H1 (cell line): Measurements from ENCODE around the gene PEX1. TPM values are rescaled to one million over a fixed set of nuclear protein-coding genes. Genes with fewer than 3 reads are reported as not detected.

ENCODE experiments used
- CTCF ChIA-PET: fragments of 300-600 bp; sonication (Branson Sonifier 250); formaldehyde crosslinking; loops from one replicate; lab custom pipeline; 2021; ENCODE audit not compliant: partially characterized antibody; lab: Charles Lee
- POLR2A ChIA-PET: fragments of 300-600 bp; sonication (Branson Sonifier 250); formaldehyde crosslinking; loops from one replicate; lab custom pipeline; 2021; ENCODE audit warnings: inconsistent platforms; ENCODE audit not compliant: partially characterized antibody; lab: Charles Lee
- DNase-seq, 2 experiments: peaks; one replicate each; pipeline versions ENCODE4 v3.0.0 to v3.0.0-alpha.2; 2010 to 2022; ENCODE audit warnings: low spot score in 2 of 2, low read depth in 1 of 2, mixed read lengths in 1 of 2
- FAIRE-seq: peaks from 2 replicates; lab custom pipeline; 2011; peaks lifted over from hg19 to GRCh38; lab: Jason Lieb, UNC
- H2AFZ ChIP-seq: 2 replicates; pipeline ENCODE4 v1.8.1; 2012; ENCODE audit warnings: low read length, inconsistent platforms
- H2AK5ac ChIP-seq: 2 replicates; pipeline ENCODE4 v1.6.1; 2013; ENCODE audit warnings: low read depth, low read length
- H2BK120ac ChIP-seq: replicated peaks from 2 replicates; pipeline ENCODE3; 2013; ENCODE audit warnings: low read depth, low read length, inconsistent platforms
- H2BK12ac ChIP-seq: 2 replicates; pipeline ENCODE4 v1.6.1; 2013; ENCODE audit warnings: low read depth, low read length
- H2BK15ac ChIP-seq: 2 replicates; pipeline ENCODE4 v1.6.1; 2013; ENCODE audit warnings: low read length
- H2BK20ac ChIP-seq: 2 replicates; pipeline ENCODE4 v1.6.1; 2013; ENCODE audit warnings: low read length
- H2BK5ac ChIP-seq: 2 replicates; pipeline ENCODE4 v1.6.1; 2013; ENCODE audit warnings: low read depth, low read length
- H3K14ac ChIP-seq: 2 replicates; pipeline ENCODE4 v1.6.1; 2013; ENCODE audit warnings: inconsistent platforms; ENCODE audit not compliant: insufficient read length
- H3K18ac ChIP-seq: 2 replicates; pipeline ENCODE4 v1.6.1; 2013; ENCODE audit warnings: low read length; ENCODE audit errors: extremely low read depth
- H3K23ac ChIP-seq: 2 replicates; pipeline ENCODE4 v1.6.1; 2013; ENCODE audit warnings: inconsistent platforms; ENCODE audit not compliant: insufficient read length
- H3K23me2 ChIP-seq: 2 replicates; pipeline ENCODE4 v1.6.1; 2013; ENCODE audit warnings: low read depth, low read length
- H3K27ac ChIP-seq: 2 replicates; pipeline ENCODE4 v1.6.1; 2011; ENCODE audit warnings: low read depth, low read length, inconsistent platforms
- H3K27me3 ChIP-seq, 4 experiments: replicated peaks in 1 of 4; 1 replicate in 1 of 4; 2 replicates in 3 of 4; pipeline versions ENCODE4 v1.6.1 to v1.8.1; 2011 to 2013; ENCODE audit warnings: low read length in 3 of 4, mild to moderate bottlenecking in 3 of 4, inconsistent platforms in 2 of 4, mixed read lengths in 2 of 4, moderate library complexity in 1 of 4; ENCODE audit not compliant: control insufficient read depth in 3 of 4, insufficient read depth in 3 of 4; ENCODE audit errors: extremely low read depth in 1 of 4
- H3K36me3 ChIP-seq, 4 experiments: 2 replicates each; pipeline versions ENCODE4 v1.6.1 to v1.8.1; 2011 to 2013; ENCODE audit warnings: mild to moderate bottlenecking in 4 of 4, low read length in 3 of 4, moderate library complexity in 2 of 4, control low read depth in 1 of 4, inconsistent platforms in 1 of 4; ENCODE audit not compliant: insufficient read depth in 4 of 4, control insufficient read depth in 2 of 4
- H3K4ac ChIP-seq: replicated peaks from 2 replicates; pipeline ENCODE3; 2013; ENCODE audit warnings: low read length, low read depth, mixed read lengths, inconsistent platforms; ENCODE audit not compliant: insufficient read length
- H3K4me1 ChIP-seq, 4 experiments: replicated peaks in 1 of 4; 1 replicate in 1 of 4; 2 replicates in 3 of 4; pipeline versions ENCODE4 v1.6.1 to v1.8.1; 2011 to 2013; ENCODE audit warnings: low read length in 3 of 4, inconsistent platforms in 2 of 4, mixed read lengths in 1 of 4; ENCODE audit not compliant: insufficient read depth in 4 of 4, control insufficient read depth in 3 of 4
- H3K4me2 ChIP-seq, 2 experiments: 2 replicates each; pipeline versions ENCODE4 v1.6.1 to v1.8.1; 2011 to 2013; ENCODE audit warnings: low read depth in 2 of 2, low read length in 2 of 2, control low read depth in 1 of 2, inconsistent platforms in 1 of 2, mild to moderate bottlenecking in 1 of 2; ENCODE audit not compliant: insufficient read depth in 1 of 2
- H3K4me3 ChIP-seq, 4 experiments: fragments of 200-600, 300-600 bp in 1 of 4; sonication (generic), shearing (Covaris generic), sonication (Bioruptor Twin) in 1 of 4; 2 replicates each; pipeline versions ENCODE4 v1.5.1 to v1.8.1; 2011 to 2016; ENCODE audit warnings: low read length in 4 of 4, low read depth in 3 of 4, control low read depth in 2 of 4, inconsistent platforms in 2 of 4, mild to moderate bottlenecking in 2 of 4, mixed read lengths in 1 of 4, moderate library complexity in 1 of 4; ENCODE audit not compliant: insufficient read depth in 2 of 4; ENCODE audit errors: extremely low read depth in 1 of 4
- H3K56ac ChIP-seq: replicated peaks from 2 replicates; pipeline ENCODE3; 2013; ENCODE audit warnings: low read depth, mild to moderate bottlenecking, mixed read lengths, low read length, inconsistent platforms; ENCODE audit not compliant: insufficient read length
- H3K79me1 ChIP-seq: 2 replicates; pipeline ENCODE4 v1.6.1; 2013; ENCODE audit warnings: low read depth, low read length, control low read depth
- H3K79me2 ChIP-seq, 2 experiments: 2 replicates each; pipeline versions ENCODE4 v1.6.1 to v1.8.1; 2012 to 2013; ENCODE audit warnings: low read length in 2 of 2, mild to moderate bottlenecking in 2 of 2, inconsistent platforms in 1 of 2; ENCODE audit not compliant: insufficient read depth in 2 of 2, control insufficient read depth in 1 of 2
- H3K9ac ChIP-seq, 4 experiments: replicated peaks in 1 of 4; 1 replicate in 1 of 4; 2 replicates in 3 of 4; pipeline versions ENCODE4 v1.6.1 to v1.8.1; 2011 to 2013; ENCODE audit warnings: low read depth in 3 of 4, low read length in 3 of 4, control low read depth in 2 of 4, mild to moderate bottlenecking in 2 of 4, moderate library complexity in 2 of 4, inconsistent platforms in 1 of 4; ENCODE audit errors: extremely low read depth in 1 of 4
- H3K9me3 ChIP-seq, 2 experiments: 2 replicates each; pipeline versions ENCODE4 v1.6.1 to v1.8.1; 2012 to 2013; ENCODE audit warnings: mild to moderate bottlenecking in 2 of 2, moderate library complexity in 2 of 2, control low read depth in 1 of 2, inconsistent platforms in 1 of 2, low read depth in 1 of 2, low read length in 1 of 2, mixed read lengths in 1 of 2; ENCODE audit not compliant: insufficient read depth in 2 of 2
- H4K20me1 ChIP-seq, 2 experiments: replicated peaks in 1 of 2; 2 replicates each; pipeline versions ENCODE3 to v1.8.1; 2011 to 2013; ENCODE audit warnings: inconsistent platforms in 2 of 2, low read length in 2 of 2, mild to moderate bottlenecking in 1 of 2; ENCODE audit not compliant: insufficient read depth in 2 of 2, control insufficient read depth in 1 of 2
- H4K5ac ChIP-seq: 2 replicates; pipeline ENCODE4 v1.6.1; 2013; ENCODE audit warnings: low read length, low read depth, mixed read lengths, inconsistent platforms; ENCODE audit not compliant: insufficient read length
- H4K8ac ChIP-seq: 2 replicates; pipeline ENCODE4 v1.8.0; 2013; ENCODE audit warnings: mild to moderate bottlenecking, moderate library complexity, low read length, inconsistent platforms; ENCODE audit not compliant: insufficient read depth; ENCODE audit errors: extremely low read depth
- H4K91ac ChIP-seq: replicated peaks from 2 replicates; pipeline ENCODE3; 2013; ENCODE audit warnings: low read length, mixed read lengths, inconsistent platforms; ENCODE audit not compliant: insufficient read length
- ASH2L ChIP-seq: fragments of 200-600, 300-600 bp; sonication (generic); IDR thresholded peaks from one replicate; pipeline ENCODE4 v1.7.1; 2017; ENCODE audit warnings: low read length
- FOSL1 ChIP-seq: IDR thresholded peaks from 2 replicates; pipeline ENCODE4 v1.6.1; 2011; ENCODE audit warnings: mild to moderate bottlenecking, low read depth, low read length, moderate library complexity; ENCODE audit not compliant: insufficient read depth
- JUND ChIP-seq: IDR thresholded peaks from 2 replicates; pipeline ENCODE4 v1.6.1; 2011; ENCODE audit warnings: mild to moderate bottlenecking, improper control_type of control experiment, low read length
- MAFK ChIP-seq: IDR thresholded peaks from 2 replicates; pipeline ENCODE4 v1.6.1; 2012; ENCODE audit warnings: low read depth, mild to moderate bottlenecking, improper control_type of control experiment, low read length
- POLR2AphosphoS5 ChIP-seq: IDR thresholded peaks from 2 replicates; pipeline ENCODE4 v1.6.1; 2011; ENCODE audit warnings: low read depth, low read length
- POU5F1 ChIP-seq: IDR thresholded peaks from 2 replicates; pipeline ENCODE4 v1.6.1; 2011; ENCODE audit warnings: low read depth, mild to moderate bottlenecking, low read length, moderate library complexity
- RAD21 ChIP-seq, 2 experiments: IDR thresholded peaks in 1 of 2; conservative IDR thresholded peaks in 1 of 2; 2 replicates each; pipeline ENCODE4 v1.6.1; 2011; ENCODE audit warnings: low read depth in 2 of 2, low read length in 2 of 2, improper control_type of control experiment in 1 of 2, inconsistent platforms in 1 of 2, mild to moderate bottlenecking in 1 of 2, moderate library complexity in 1 of 2
- WGBS, 2 experiments: shearing (Covaris generic) in 1 of 2; methylation state at CpG; one replicate each; pipeline versions ENCODE4 v1.1.6 to v1.1.7; 2013 to 2015; ENCODE audit warnings: low lambda C conversion rate in 2 of 2, mixed read lengths in 2 of 2, inconsistent platforms in 1 of 2, low coverage in 1 of 2, missing lambda C conversion rate in 1 of 2; ENCODE audit not compliant: insufficient replicate concordance in 2 of 2, insufficient coverage in 1 of 2, insufficient read length in 1 of 2; ENCODE audit errors: extremely low coverage in 1 of 2, missing lambda C conversion rate in 1 of 2; 5-methylcytosine and 5-hydroxymethylcytosine counted together
- polyA plus RNA-seq, 7 experiments: library from polyadenylated mRNA; depleted of rRNA in 3 of 7; stranded (reverse) in 5 of 7; unstranded in 2 of 7; fragments of >200 nt in 5 of 7; fragments of 200-250 nt in 2 of 7; gene quantifications; 1 replicate in 5 of 7; 2 replicates in 1 of 7; 4 replicates in 1 of 7; pipeline versions ENCODE4 v1.2.1 to v1.2.3, GENCODE V29; 2011 to 2013; ENCODE audit warnings: missing spikeins in 2 of 7, mixed read lengths in 2 of 7
- total RNA-seq: library from RNA; stranded (reverse); fragmentation: NEBNext Ultra II Directional; extraction: Animal tissue kit (Norgen Biotek cat#: 25700); gene quantifications from 2 replicates; pipeline ENCODE4 v1.2.1, GENCODE V29; 2021
- TF ChIP-seq, protein P1 (sequence below), 3 experiments: IDR thresholded peaks; 1 replicate in 2 of 3; 2 replicates in 1 of 3; pipeline versions ENCODE4 v1.5.1 to v1.6.1; 2011; ENCODE audit warnings: low read length in 3 of 3, mild to moderate bottlenecking in 3 of 3, inconsistent platforms in 2 of 3, low read depth in 1 of 3, moderate library complexity in 1 of 3; ENCODE audit not compliant: insufficient read depth in 1 of 3; ENCODE audit errors: control extremely low read depth in 1 of 3

Gene PEX1
- total and polyA plus RNA-seq, 2 of the 8 experiments (the other 6 are each of a cell fraction or from before 2014, with no cell fraction given) = 16.4 to 23.9 TPM

DNA sequence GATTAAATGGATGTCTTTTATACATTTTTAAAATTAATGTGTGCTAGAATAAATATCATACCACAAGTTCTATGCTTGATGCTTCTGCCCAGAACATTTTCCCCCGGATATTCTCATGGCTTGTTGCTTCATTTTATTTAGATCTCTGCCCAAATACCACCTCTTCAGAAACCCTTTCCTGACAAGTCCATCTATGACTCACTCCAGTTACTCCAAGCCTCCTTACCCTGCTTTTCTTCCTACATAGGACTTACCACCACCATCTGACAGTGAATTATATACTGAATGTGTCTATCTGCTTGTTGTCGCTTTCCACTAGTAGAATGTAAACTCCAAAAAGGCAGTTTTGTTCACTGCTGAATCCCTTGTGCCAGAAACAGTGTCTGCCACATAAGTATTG lies 31.4 kb downstream of the PEX1 start:
- no peaks in the 10 kb centered on the region for H3K9me3 ChIP-seq
- peak overlapping the region; percentile 59 for H3K56ac ChIP-seq
- no peak overlapping the region for H2BK20ac ChIP-seq
- POLR2A ChIA-PET = no interaction called here
- H3K27me3 ChIP-seq = no peaks in the 10 kb centered on the region
- H3K4ac ChIP-seq = no peak overlapping the region
- H2BK5ac ChIP-seq = no peak overlapping the region
- H4K20me1 ChIP-seq = peaks cover 2% of the 10 kb centered on the region in 2 experiments
- H3K23ac ChIP-seq = no peak overlapping the region
- no peak overlapping the region for H2BK120ac ChIP-seq
- 94% methylated on average over 2 of the region's 2 CpGs; no CpG with 5 or more reads in 1 of the 2 experiments for WGBS, 2 experiments
- TF ChIP-seq ASH2L (no peak), JUND (no peak), POLR2AphosphoS5 (no peak), MAFK (no peak), FOSL1 (no peak), RAD21 (IDR thresholded peaks at IDR 0.05 in 1 of 2, conservative IDR thresholded peaks at IDR 0.05 in 1 of 2; ENCODE audit: low read depth in 2 of 2, low read length in 2 of 2) (no peak), POU5F1 (no peak)
- TF ChIP-seq, protein P1, sequence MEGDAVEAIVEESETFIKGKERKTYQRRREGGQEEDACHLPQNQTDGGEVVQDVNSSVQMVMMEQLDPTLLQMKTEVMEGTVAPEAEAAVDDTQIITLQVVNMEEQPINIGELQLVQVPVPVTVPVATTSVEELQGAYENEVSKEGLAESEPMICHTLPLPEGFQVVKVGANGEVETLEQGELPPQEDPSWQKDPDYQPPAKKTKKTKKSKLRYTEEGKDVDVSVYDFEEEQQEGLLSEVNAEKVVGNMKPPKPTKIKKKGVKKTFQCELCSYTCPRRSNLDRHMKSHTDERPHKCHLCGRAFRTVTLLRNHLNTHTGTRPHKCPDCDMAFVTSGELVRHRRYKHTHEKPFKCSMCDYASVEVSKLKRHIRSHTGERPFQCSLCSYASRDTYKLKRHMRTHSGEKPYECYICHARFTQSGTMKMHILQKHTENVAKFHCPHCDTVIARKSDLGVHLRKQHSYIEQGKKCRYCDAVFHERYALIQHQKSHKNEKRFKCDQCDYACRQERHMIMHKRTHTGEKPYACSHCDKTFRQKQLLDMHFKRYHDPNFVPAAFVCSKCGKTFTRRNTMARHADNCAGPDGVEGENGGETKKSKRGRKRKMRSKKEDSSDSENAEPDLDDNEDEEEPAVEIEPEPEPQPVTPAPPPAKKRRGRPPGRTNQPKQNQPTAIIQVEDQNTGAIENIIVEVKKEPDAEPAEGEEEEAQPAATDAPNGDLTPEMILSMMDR (IDR thresholded peaks at IDR 0.05; ENCODE audit: control extremely low read depth in 1 of 3, insufficient read depth in 1 of 3, low read depth in 1 of 3, low read length in 3 of 3) = no peak
- H3K9ac ChIP-seq = no peak overlapping the region
- no peaks in the 10 kb centered on the region for H3K4me1 ChIP-seq
- no peaks in the 10 kb centered on the region for H3K79me1 ChIP-seq
- H3K14ac ChIP-seq = no peak overlapping the region
- no peak overlapping the region for H2BK12ac ChIP-seq
- CTCF ChIA-PET = no interaction called here
- H3K27ac ChIP-seq = no peak overlapping the region
- peaks cover 5 to 63% (median 31%) of the 10 kb centered on the region in 4 experiments; a peak in 7 of 8 replicates for H3K36me3 ChIP-seq
- H2BK15ac ChIP-seq = no peak overlapping the region
- DNase-seq (no peak), FAIRE-seq (no peak)
- no peak overlapping the region for H3K18ac ChIP-seq
- no peak overlapping the region for H4K91ac ChIP-seq
- H3K79me2 ChIP-seq = no peaks in the 10 kb centered on the region
- no peak overlapping the region for H3K4me2 ChIP-seq
- no peak overlapping the region for H2AFZ ChIP-seq
- H4K5ac ChIP-seq = no peak overlapping the region
- H4K8ac ChIP-seq = no peak overlapping the region
- no peaks in the 10 kb centered on the region for H3K23me2 ChIP-seq
- no peak overlapping the region for H2AK5ac ChIP-seq
- no peak overlapping the region for H3K4me3 ChIP-seq
